Right lobe of liver (tissue), 6 donors: ENCODE measurements around the gene HBB. TPM values are rescaled to one million over a fixed set of nuclear protein-coding genes. Genes with fewer than 3 reads are reported as not detected.

ENCODE experiments used
- ATAC-seq, 4 donors: fragments of 200-7000 bp; cut with Tn5 transposase; one replicate each; pipeline ENCODE4 v1.9.1; 2020; ENCODE audit warnings: mild to moderate bottlenecking in 4 of 4, moderate library complexity in 4 of 4
- DNase-seq, 3 donors: peaks; one replicate each; pipeline ENCODE4 v3.0.0-alpha.2; 2020
- H3K27ac ChIP-seq, 3 donors: fragments of 200-600 bp; one replicate each; pipeline ENCODE4 v1.8.0; 2022
- H3K27me3 ChIP-seq, 2 donors: fragments of 200-600 bp; one replicate each; pipeline ENCODE4 v1.8.0; 2022
- H3K36me3 ChIP-seq, 4 donors: fragments of 200-600 bp; sonication (generic) in 1 of 4; one replicate each; pipeline versions ENCODE4 v1.5.1 to v1.8.0; 2017 to 2022; ENCODE audit warnings: control low read depth in 1 of 4
- H3K4me1 ChIP-seq, 4 donors: fragments of 200-600 bp; sonication (generic) in 1 of 4; one replicate each; pipeline versions ENCODE4 v1.5.1 to v1.8.0; 2017 to 2022; ENCODE audit warnings: control low read depth in 1 of 4
- H3K4me3 ChIP-seq, 3 donors: fragments of 200-600 bp; one replicate each; pipeline ENCODE4 v1.8.0; 2022
- H3K9me3 ChIP-seq, 4 donors: fragments of 200-600 bp; sonication (generic) in 1 of 4; one replicate each; pipeline versions ENCODE4 v1.5.1 to v1.8.0; 2017 to 2022; ENCODE audit warnings: control low read depth in 1 of 4
- CTCF ChIP-seq, 4 donors: fragments of 200-600 bp in 3 of 4; fragments of 450-650 bp in 1 of 4; IDR thresholded peaks; one replicate each; pipeline versions ENCODE4 v1.5.1 to v1.8.0; 2016 to 2022; ENCODE audit warnings: antibody characterized with exemption in 4 of 4, mild to moderate bottlenecking in 2 of 4
- POLR2A ChIP-seq: fragments of 450-650 bp; IDR thresholded peaks from one replicate; pipeline ENCODE4 v1.6.1; 2017; ENCODE audit warnings: antibody characterized with exemption, mild to moderate bottlenecking
- WGBS: methylation state at CpG from one replicate; pipeline ENCODE4 v1.1.6; 2018; ENCODE audit warnings: low coverage, low lambda C conversion rate; ENCODE audit not compliant: insufficient coverage; ENCODE audit errors: missing lambda C conversion rate; 5-methylcytosine and 5-hydroxymethylcytosine counted together
- intact Hi-C, 2 donors: fragments of 100-400 bp; cut with DNase I; formaldehyde crosslinking; loops; one replicate each; pipeline versions ENCODE4 v1.11.2 to v1.14.1; 2022
- total RNA-seq, 6 experiments: library from RNA; depleted of rRNA in 2 of 6; stranded (reverse); fragments of >200 nt in 2 of 6; fragmentation: NEBNext Ultra II Directional in 3 of 6; extraction: Animal tissue kit (Norgen Biotek cat#: 25700) in 3 of 6; gene quantifications; one replicate each; pipeline versions ENCODE4 v1.1.0 to v1.2.4, GENCODE V29; 2016 to 2023
- donor health status: DM: no; HTN: yes; CAD: no.
- donor health status: DM: no; HTN: no; CAD: no.
- donor health status: DM: no; HTN: no; CAD: no.
- donor health status: DM: no; HTN: yes; CAD: no.
- donor health status: DM: no; HTN: yes; CAD: no.

The HBB gene
- total RNA-seq, 6 experiments from 2014 or later = 25.1 to 1,416 (median 146) TPM

DNA sequence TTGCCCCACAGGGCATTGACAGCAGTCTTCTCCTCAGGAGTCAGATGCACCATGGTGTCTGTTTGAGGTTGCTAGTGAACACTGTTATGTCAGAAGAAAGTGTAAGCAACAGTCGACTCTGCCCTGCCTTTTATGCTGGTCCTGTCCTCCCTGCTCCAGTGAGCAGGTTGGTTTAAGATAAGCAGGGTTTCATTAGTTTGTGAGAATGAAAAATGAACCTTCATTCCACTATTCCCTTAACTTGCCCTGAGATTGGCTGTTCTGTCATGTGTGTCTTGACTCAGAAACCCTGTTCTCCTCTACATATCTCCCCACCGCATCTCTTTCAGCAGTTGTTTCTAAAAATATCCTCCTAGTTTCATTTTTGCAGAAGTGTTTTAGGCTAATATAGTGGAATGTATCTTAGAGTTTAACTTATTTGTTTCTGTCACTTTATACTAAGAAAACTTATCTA is 7.5 kb upstream of the HBB start, which contains the start of gene HBD:
Gene HBD (minus strand): TSS at position 103 of the 454 bp plus-strand sequence. CDS start 50 bp downstream, at position 53.
- intact Hi-C loops = no loop called here
- no peak within 1 kb of the TSS for H3K4me3 ChIP-seq
- H3K27me3 ChIP-seq = no peaks in the 10 kb centered on the region
- DNase-seq (no peak), ATAC-seq (no peak)
- no peaks in the 10 kb centered on the region for H3K9me3 ChIP-seq
- no peak within 1 kb of the TSS for H3K27ac ChIP-seq
- TF ChIP-seq POLR2A (no peak), CTCF (IDR thresholded peaks at IDR 0.05) (no peak)
- WGBS = 51% methylated on average over 2 of the region's 2 CpGs
- no peaks in the 10 kb centered on the region for H3K4me1 ChIP-seq
- H3K36me3 ChIP-seq = no peaks in the 10 kb centered on the region

GRCh38 chr11:5233307-5233706 is 6.4 kb upstream of the HBB start:
- TF ChIP-seq CTCF (IDR thresholded peaks at IDR 0.05) (no peak), POLR2A (no peak)
- Histone ChIP-seq H3K9me3 (no peaks in the 10 kb centered on the region), H3K4me3 (no peak overlapping the region), H3K4me1 (no peaks in the 10 kb centered on the region), H3K27ac (no peak overlapping the region), H3K27me3 (no peaks in the 10 kb centered on the region), H3K36me3 (no peaks in the 10 kb centered on the region)
- intact Hi-C loops = no loop called here
- WGBS = 40% methylated on average over 1 of the region's 1 CpG
- DNase-seq = no peak
- no peak for ATAC-seq

- no peaks in the 10 kb centered on the region for H3K4me1 ChIP-seq
- no peak overlapping the region for H3K27ac ChIP-seq
- no peaks in the 10 kb centered on the region for H3K9me3 ChIP-seq
- DNase-seq (no peak), ATAC-seq (no peak)
- WGBS = 89% methylated on average over 1 of the region's 2 CpGs
- no peaks in the 10 kb centered on the region for H3K36me3 ChIP-seq
- intact Hi-C loops = no loop called here
- no peak overlapping the region for H3K4me3 ChIP-seq
- H3K27me3 ChIP-seq = no peaks in the 10 kb centered on the region
- TF ChIP-seq POLR2A (no peak), CTCF (IDR thresholded peaks at IDR 0.05) (no peak)
Observed at GRCh38 chr11:5232821-5233220, 6.0 kb upstream of the HBB start.

DNA sequence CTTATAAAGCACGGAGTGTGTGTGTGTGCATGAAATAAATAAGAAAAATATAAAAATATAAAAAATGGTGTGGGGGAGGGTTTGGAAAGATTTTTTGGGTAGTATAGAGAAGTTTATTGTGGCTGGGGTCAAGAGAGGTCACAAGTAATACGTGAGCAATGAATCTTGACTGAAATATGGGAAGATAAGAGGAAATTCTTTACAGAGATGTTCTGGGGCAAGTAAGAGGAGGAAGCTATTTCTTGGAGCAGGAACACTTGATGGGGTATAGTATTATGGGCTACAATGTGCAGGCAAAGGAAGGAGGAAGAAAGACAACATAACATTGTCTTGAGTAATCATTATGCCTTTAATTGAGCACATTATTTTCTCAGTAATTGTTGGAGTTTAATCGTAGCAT is 5.3 kb upstream of the HBB start:
- H3K36me3 ChIP-seq = no peaks in the 10 kb centered on the region
- no peak for TF ChIP-seq CTCF (IDR thresholded peaks at IDR 0.05)
- no peak for TF ChIP-seq POLR2A
- 45% methylated on average over 3 of the region's 3 CpGs for WGBS
- H3K27me3 ChIP-seq = no peaks in the 10 kb centered on the region
- H3K4me3 ChIP-seq = no peak overlapping the region
- DNase-seq = no peak
- no peaks in the 10 kb centered on the region for H3K4me1 ChIP-seq
- intact Hi-C loops = no loop called here
- ATAC-seq = peak in 2 of 4 donors; percentile 30 to 56
- H3K27ac ChIP-seq = no peak overlapping the region
- H3K9me3 ChIP-seq = no peaks in the 10 kb centered on the region

GRCh38 chr11:5231111-5231510 is 4.2 kb upstream of the HBB start:
- WGBS = 64% methylated on average over 2 of the region's 2 CpGs
- no peak overlapping the region for H3K27ac ChIP-seq
- intact Hi-C loops = no loop called here

More at GRCh38 chr11:5231111-5231510, 4.2 kb upstream of the HBB start:
- ATAC-seq (no peak), DNase-seq (no peak)
- Histone ChIP-seq H3K4me1 (no peaks in the 10 kb centered on the region), H3K27me3 (no peaks in the 10 kb centered on the region), H3K9me3 (no peaks in the 10 kb centered on the region), H3K36me3 (no peaks in the 10 kb centered on the region), H3K4me3 (no peak overlapping the region)
- TF ChIP-seq CTCF (IDR thresholded peaks at IDR 0.05) (no peak), POLR2A (no peak)
